AG10803 (cell line): Measurements from ENCODE around the gene ABCC6.
"Not testable (repeated sequence)": the region's sequence is repeated elsewhere in the genome, so short reads cannot be mapped to it uniquely, and the experiment has no call there.

ENCODE experiments used
- DNase-seq: peaks from one replicate; pipeline ENCODE4 v3.0.0; 2010; ENCODE audit warnings: low read depth
- H3K4me3 ChIP-seq: 2 replicates; pipeline ENCODE4 v1.5.1; 2011; ENCODE audit warnings: mild to moderate bottlenecking, low read length, control low read depth
- CTCF ChIP-seq: conservative IDR thresholded peaks from 2 replicates; pipeline ENCODE4 v1.5.1; 2011; ENCODE audit warnings: mild to moderate bottlenecking, low read length, control low read depth, inconsistent platforms

ABCC6 gene

GRCh38 chr16:16182918-16183317, 40.4 kb downstream of the ABCC6 start:
- no peak for DNase-seq
- TF ChIP-seq CTCF = no peak
- H3K4me3 ChIP-seq = no peak overlapping the region

GRCh38 chr16:16181748-16182147, 41.5 kb downstream of the ABCC6 start:
- not testable (repeated sequence) for DNase-seq, H3K4me3 ChIP-seq

DNA sequence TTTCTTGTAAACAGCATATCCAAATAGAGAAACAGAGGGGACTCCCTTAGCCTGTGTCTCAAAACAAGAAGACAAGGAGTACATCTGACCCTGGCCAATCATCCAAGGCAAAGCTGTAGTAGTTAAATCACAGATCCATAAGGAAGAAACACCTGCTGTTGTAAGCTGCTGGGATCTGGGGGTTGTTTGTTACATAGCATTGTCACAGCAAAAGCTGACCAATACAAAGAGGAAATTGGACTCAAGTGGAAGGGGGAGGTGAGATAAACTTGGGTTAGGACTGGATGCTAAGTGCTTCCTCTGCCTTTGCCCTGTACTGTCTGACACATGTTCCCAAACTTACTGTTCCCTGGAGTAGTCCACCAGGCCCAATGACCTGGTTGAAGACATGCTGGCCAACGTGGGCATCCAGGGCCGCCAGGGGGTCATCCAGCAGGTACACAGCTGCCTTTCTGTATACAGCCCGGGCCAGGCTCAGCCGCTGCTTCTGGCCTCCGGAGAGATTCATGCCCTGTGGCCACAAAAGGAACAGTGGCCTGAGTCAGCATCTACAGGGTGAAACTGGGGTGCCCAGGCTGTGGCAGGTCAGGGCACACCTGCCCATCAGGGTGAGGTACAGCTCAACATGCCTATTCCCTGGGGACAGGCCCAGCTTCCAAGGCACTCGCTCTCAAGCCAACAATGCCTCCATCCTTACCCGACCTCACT, 44.7 kb downstream of the ABCC6 start:
- no peak overlapping the region for H3K4me3 ChIP-seq
- TF ChIP-seq CTCF = no peak
- DNase-seq = no peak

DNA sequence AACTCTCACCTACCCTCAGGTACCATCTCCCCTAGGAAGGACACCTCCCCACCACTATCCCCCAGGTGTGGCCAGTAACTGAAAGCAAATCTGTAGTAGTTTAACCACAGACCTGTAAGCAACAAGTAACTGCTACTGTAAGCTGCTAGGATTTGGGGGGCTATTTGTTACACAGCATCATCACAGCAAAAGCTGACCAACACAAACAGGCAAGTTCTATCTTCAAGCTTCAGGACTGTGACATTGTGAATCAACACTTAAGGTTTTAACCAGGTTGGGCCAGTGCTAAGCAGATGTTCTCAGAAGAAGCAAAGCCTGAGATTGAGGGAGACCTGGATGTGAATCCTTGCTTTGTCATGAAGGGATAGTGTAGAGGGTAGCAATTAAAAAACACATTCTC, 47.0 kb downstream of the ABCC6 start:
- TF ChIP-seq CTCF = no peak
- DNase-seq = no peak
- H3K4me3 ChIP-seq = no peak overlapping the region

DNA sequence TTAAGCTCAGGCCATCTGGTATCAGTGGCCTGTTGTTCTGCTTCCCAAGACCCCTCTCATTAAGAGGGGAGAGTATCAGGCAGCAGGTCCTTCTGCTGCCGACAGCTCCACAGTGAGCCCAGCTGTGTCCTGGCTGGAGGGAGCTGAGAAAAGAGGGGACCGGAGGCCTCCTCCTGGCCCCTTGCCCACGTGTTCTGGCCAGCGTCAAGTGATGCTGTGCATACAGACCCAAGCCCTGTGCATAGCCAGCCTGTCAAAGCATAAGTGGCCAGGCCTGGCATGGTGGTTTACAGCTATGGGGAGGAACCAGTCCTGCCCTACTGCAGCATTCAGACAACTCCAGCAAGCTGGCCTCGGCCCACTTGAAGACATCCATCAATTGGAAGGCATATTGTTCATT, 48.0 kb downstream of the ABCC6 start:
- TF ChIP-seq CTCF = no peak
- DNase-seq = no peak
- no peak overlapping the region for H3K4me3 ChIP-seq

DNA sequence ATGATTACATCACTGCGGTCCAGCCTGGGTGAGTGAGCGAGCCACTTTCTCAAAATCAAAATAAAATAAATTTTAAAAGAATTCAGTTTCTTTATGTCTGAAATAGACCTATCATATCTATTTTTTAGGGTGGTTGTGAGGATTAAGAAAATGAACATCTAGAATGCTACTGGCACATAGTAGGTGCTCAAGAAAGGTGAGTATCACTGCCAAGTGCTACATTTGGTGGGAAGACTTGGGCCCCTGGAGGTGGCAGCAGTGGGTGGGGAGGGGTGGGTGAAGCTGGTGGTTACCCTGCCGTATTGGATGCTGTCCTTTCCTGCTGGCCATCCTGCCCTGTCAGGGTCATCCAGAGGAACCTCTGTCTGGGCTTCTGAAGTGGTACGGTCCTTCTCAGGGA, 50.3 kb downstream of the ABCC6 start:
- no peak for TF ChIP-seq CTCF
- no peak overlapping the region for H3K4me3 ChIP-seq
- DNase-seq = no peak

DNA sequence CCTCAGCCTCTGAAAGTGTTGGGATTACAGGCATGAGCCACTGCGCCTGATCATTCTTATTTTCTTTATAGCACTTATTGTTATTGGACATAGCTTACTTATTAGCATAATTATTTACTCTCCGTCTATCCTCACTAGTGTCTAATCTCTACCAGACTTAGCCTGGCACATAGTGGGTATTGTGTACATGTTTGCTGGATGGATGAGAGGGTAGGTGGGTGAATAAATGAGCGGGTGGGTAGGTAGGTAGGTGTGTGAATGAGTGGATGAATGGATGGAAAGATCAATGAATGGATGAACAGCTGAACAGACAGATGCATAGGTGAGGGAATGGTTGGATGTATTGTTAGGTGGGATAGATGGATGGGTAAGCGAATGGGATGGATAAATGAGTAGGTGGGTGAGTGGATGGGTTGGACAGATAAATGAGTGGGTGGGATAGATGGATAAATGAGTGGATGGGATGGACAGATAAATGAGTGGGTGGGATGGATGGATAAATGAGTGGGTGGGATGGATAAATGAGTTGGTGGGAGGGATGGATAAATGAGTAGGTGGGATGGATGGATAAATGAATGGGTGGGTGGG, 51.9 kb downstream of the ABCC6 start:
- TF ChIP-seq CTCF = no peak
- no peak for DNase-seq
- H3K4me3 ChIP-seq = no peak overlapping the region
